Lower lobe of right lung (tissue), 2 donors: ENCODE measurements around the gene ABLIM3. TPM values are rescaled to one million over a fixed set of nuclear protein-coding genes. Genes with fewer than 3 reads are reported as not detected.

Source experiments
- ATAC-seq, 2 donors: fragments of 200-7000 bp; cut with Tn5 transposase; one replicate each; pipeline ENCODE4 v1.9.1; 2020 to 2022; ENCODE audit warnings: mild to moderate bottlenecking in 2 of 2, moderate library complexity in 2 of 2
- DNase-seq: peaks from one replicate; pipeline ENCODE4 v3.0.0-alpha.2; 2020
- H3K27ac ChIP-seq: fragments of 200-600 bp; one replicate; pipeline ENCODE4 v1.8.0; 2022
- H3K27me3 ChIP-seq: fragments of 200-600 bp; one replicate; pipeline ENCODE4 v1.8.0; 2022; ENCODE audit warnings: low read depth
- H3K36me3 ChIP-seq: fragments of 200-600 bp; one replicate; pipeline ENCODE4 v1.8.0; 2022; ENCODE audit warnings: mild to moderate bottlenecking
- H3K4me1 ChIP-seq: fragments of 200-600 bp; one replicate; pipeline ENCODE4 v1.8.0; 2022
- H3K4me3 ChIP-seq: fragments of 200-600 bp; one replicate; pipeline ENCODE4 v1.8.0; 2022; ENCODE audit warnings: mild to moderate bottlenecking
- H3K9me3 ChIP-seq: fragments of 200-600 bp; one replicate; pipeline ENCODE4 v1.8.0; 2022
- intact Hi-C: fragments of 100-400 bp; cut with DNase I; formaldehyde crosslinking; loops from one replicate; pipeline ENCODE4 v1.11.0; 2022
- total RNA-seq: library from RNA; stranded (reverse); fragmentation: NEBNext Ultra II Directional; extraction: Animal tissue kit (Norgen Biotek cat#: 25700); gene quantifications from one replicate; pipeline ENCODE4 v1.2.1, GENCODE V29; 2021
- TF ChIP-seq, protein P1 (sequence below): fragments of 200-600 bp; IDR thresholded peaks from one replicate; pipeline ENCODE4 v1.8.0; 2022; ENCODE audit warnings: antibody characterized with exemption, mild to moderate bottlenecking
- donor health status: DM: no; HTN: yes; CAD: no; lungs with severe emphysema.

The ABLIM3 gene
- total RNA-seq, 1 donor from 2014 or later = 26.7 TPM

DNA sequence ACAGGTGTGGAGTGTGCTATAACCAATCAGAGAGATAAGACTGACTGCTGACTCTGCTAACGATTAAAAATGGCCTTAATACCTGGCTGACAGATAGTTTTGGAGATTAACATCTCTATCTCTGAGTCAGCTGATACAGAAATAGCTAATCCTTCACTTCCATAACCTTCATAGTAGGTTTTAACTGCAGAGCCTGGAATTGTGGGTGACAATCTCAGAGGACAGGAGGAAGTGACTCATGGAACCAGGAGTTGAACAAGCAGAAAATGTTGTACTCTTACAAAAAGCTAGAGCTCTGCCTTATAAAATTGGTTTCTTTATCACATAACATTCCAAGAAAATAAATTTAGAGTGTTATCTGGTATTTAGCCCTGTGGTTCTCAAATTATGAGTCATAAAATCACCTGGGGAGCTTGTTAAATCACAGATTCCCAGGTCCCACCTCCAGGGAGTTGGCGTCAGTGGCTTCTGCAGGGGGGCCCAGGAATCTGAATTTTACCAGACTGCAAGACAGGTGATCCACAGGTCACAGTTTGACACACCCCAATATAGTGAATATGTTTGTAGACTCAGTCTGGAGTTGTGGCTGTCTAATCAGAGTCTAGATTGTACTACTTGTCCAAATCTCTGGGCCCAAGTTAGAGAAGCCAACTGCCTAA, 86.0 kb downstream of the ABLIM3 start:
- H3K4me1 ChIP-seq = peaks cover 29% of the 10 kb centered on the region
- intact Hi-C loops = loop anchor here (10.0 kb wide), 1 partner anchor 92 kb away; no protein-coding TSS in a partner anchor
- H3K9me3 ChIP-seq = no peaks in the 10 kb centered on the region
- H3K36me3 ChIP-seq = peaks cover 6% of the 10 kb centered on the region
- TF ChIP-seq, protein P1, sequence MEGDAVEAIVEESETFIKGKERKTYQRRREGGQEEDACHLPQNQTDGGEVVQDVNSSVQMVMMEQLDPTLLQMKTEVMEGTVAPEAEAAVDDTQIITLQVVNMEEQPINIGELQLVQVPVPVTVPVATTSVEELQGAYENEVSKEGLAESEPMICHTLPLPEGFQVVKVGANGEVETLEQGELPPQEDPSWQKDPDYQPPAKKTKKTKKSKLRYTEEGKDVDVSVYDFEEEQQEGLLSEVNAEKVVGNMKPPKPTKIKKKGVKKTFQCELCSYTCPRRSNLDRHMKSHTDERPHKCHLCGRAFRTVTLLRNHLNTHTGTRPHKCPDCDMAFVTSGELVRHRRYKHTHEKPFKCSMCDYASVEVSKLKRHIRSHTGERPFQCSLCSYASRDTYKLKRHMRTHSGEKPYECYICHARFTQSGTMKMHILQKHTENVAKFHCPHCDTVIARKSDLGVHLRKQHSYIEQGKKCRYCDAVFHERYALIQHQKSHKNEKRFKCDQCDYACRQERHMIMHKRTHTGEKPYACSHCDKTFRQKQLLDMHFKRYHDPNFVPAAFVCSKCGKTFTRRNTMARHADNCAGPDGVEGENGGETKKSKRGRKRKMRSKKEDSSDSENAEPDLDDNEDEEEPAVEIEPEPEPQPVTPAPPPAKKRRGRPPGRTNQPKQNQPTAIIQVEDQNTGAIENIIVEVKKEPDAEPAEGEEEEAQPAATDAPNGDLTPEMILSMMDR = no peak
- H3K27ac ChIP-seq = no peak overlapping the region
- H3K4me3 ChIP-seq = no peak overlapping the region
- ATAC-seq (no peak), DNase-seq (no peak)
- H3K27me3 ChIP-seq = no peaks in the 10 kb centered on the region

DNA sequence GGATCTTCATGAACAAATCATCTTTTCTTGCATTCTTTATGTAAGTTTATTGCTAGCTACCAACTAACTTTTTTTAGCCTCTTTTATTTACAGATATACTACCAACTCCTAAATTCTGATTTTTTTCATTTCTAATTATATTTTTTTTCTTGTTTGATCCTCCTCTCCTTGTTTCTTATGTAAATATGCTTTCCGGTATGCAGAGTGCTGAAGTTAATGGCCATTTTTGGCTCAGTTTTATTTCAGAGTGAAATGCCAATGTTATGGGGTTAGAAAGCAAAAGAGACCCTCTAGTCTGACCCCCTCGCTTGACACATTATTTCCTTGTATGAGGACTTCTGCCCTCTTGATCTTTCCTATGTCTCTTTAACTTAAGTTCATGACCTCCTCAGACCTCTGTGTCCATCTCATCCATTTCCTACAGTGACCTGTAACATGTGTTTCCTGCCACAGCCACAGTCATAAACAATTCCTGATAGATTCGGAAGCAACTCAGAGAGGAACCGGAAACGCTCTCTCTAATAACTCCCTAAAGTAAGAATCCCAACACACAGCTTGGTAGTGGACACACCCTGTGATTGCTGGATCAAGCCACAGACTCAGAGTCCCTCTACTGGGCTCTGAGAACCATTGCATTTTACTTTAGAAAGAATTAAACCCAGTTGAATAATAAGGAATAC, 87.5 kb downstream of the ABLIM3 start:
- ATAC-seq = peak; percentile 94
- intact Hi-C loops = loop anchor here (10.0 kb wide), 1 partner anchor 94 kb away; no protein-coding TSS in a partner anchor
- Histone ChIP-seq H3K4me3 (no peak overlapping the region), H3K27me3 (no peaks in the 10 kb centered on the region), H3K27ac (peak overlapping the region; percentile 42), H3K9me3 (no peaks in the 10 kb centered on the region), H3K36me3 (peaks cover 13% of the 10 kb centered on the region), H3K4me1 (peaks cover 24% of the 10 kb centered on the region)
- TF ChIP-seq, protein P1 = peak; percentile 75
- no peak for DNase-seq

DNA sequence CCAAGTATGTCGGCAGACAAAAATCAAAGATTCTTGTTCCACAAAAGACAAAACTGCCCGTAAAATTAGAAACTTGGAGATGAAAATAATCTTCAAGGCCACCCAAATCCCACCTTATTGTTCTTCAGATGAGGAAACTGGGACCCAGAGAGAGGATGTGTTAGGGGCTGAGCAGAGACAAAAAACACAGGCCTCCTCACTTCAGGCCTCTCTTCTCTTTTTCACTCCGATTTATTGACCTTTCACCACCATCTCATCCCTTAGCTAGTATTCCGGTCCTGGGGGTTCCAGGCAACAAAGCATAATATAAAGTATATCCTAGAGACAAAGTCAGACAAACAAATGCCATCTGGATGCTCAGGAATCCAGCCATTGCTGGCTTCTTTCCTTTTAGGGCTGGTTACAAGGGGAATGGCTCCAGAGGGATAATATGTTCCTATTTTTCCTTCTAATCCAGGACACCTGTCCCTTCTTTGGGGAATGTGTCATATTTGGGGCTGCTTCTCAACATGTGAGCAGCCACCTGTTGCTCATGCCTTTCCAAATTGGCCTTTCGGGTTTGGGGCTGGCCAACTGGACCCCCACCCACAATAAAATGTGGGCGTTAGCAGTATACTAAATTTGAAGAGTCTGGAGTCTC, 88.1 kb downstream of the ABLIM3 start:
- no peaks in the 10 kb centered on the region for H3K27me3 ChIP-seq
- H3K36me3 ChIP-seq = peaks cover 20% of the 10 kb centered on the region
- DNase-seq (no peak), ATAC-seq (no peak)
- H3K4me1 ChIP-seq = peaks cover 24% of the 10 kb centered on the region
- TF ChIP-seq, protein P1 = no peak
- intact Hi-C loops = loop anchor here (10.0 kb wide), 1 partner anchor 95 kb away; no protein-coding TSS in a partner anchor
- peak overlapping the region; percentile 42 for H3K27ac ChIP-seq
- no peak overlapping the region for H3K4me3 ChIP-seq
- H3K9me3 ChIP-seq = no peaks in the 10 kb centered on the region

DNA sequence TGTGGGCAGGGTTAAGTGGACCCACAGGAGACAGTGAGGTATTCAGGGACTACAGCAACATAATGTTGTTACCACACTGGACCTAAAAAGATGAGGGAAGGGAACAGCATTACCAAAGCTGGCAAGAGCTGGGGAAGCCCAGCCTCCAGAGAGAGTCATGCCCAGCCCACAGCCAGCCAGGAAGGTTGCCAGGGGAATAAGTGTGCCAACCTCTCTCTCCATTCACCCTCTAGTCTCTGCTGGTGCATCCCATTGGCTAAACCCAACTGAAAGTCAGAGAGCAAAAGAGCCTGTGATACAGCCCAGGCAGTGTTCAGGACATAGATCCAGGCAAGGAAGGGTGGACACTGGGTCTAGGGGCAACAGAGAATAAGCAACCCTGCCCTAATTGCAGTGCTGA, 94.5 kb downstream of the ABLIM3 start:
- Histone ChIP-seq H3K9me3 (no peaks in the 10 kb centered on the region), H3K36me3 (peaks cover 24% of the 10 kb centered on the region), H3K27ac (no peak overlapping the region), H3K4me3 (no peak overlapping the region), H3K27me3 (no peaks in the 10 kb centered on the region), H3K4me1 (no peaks in the 10 kb centered on the region)
- ATAC-seq (no peak), DNase-seq (no peak)
- TF ChIP-seq, protein P1 = no peak
- intact Hi-C loops = no loop called here

DNA sequence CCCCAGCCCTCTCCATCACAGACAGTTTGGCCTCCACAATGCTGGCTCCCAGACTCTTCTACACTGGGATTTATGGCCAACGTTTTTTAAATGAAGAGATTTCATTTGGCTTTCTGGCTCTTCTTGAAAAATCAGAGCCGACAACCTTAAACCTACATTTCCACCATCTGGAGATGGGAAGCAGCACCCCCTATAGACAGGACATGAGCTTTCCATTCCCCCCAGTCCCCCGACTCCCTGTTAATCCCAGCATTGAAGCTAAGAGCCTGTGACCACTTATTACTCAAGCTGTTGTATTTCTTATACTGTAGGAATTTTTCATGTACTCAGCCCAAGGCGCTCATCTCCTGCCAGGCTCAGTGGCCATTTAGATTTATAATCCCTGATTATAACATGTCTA, 96.4 kb downstream of the ABLIM3 start:
- no peak overlapping the region for H3K4me3 ChIP-seq
- intact Hi-C loops = no loop called here
- no peaks in the 10 kb centered on the region for H3K27me3 ChIP-seq
- peaks cover 26% of the 10 kb centered on the region for H3K36me3 ChIP-seq
- ATAC-seq = no peak
- no peaks in the 10 kb centered on the region for H3K4me1 ChIP-seq
- H3K27ac ChIP-seq = no peak overlapping the region
- TF ChIP-seq, protein P1 = no peak
- no peak for DNase-seq
- H3K9me3 ChIP-seq = no peaks in the 10 kb centered on the region
